ENCODE measurements around the gene PLCB1. TPM values are rescaled to one million over a fixed set of nuclear protein-coding genes. Genes with fewer than 3 reads are reported as not detected.

Gene PLCB1
- total RNA-seq, 1 experiment from 2014 or later, result 4.4 TPM

GRCh38 chr20:8249634-8250033 lies 117.6 kb downstream of the PLCB1 start:
- CTCF ChIA-PET, result no interaction called here
- intact Hi-C loops (cut with micrococcal nuclease), result no loop called here
- Histone ChIP-seq H3K9me2 (replicated peaks; ENCODE audit: low read length) (no peaks in the 10 kb centered on the region), H3K4me1 (ENCODE audit: insufficient read depth, low read length) (no peaks in the 10 kb centered on the region), H3K36me3 (ENCODE audit: low read depth, low read length) (no peaks in the 10 kb centered on the region), H3K4me3 (ENCODE audit: low read length) (no peak overlapping the region), H3F3A (ENCODE audit: low read length, unreplicated experiment) (no peaks in the 10 kb centered on the region), H3K27me3 (ENCODE audit: low read length) (peaks cover 24% of the 10 kb centered on the region), H3K4me2 (ENCODE audit: low read length) (no peak overlapping the region), H3K27ac (ENCODE audit: low read length) (no peak overlapping the region), H4K20me1 (ENCODE audit: low read length) (no peaks in the 10 kb centered on the region), H3K9me3 (ENCODE audit: low read length) (no peaks in the 10 kb centered on the region), H3K9ac (ENCODE audit: low read length) (no peak overlapping the region), H3K79me2 (ENCODE audit: low read length) (no peaks in the 10 kb centered on the region), H2AFZ (ENCODE audit: low read length) (no peak overlapping the region)
- POLR2A ChIA-PET (ENCODE audit: unreplicated experiment), result no interaction called here
- no TSS peak for BruUV-seq (replicated peaks)
- ATAC-seq (no peak), DNase-seq (no peak)
- TF ChIP-seq EZH2 (IDR thresholded peaks at IDR 0.05; ENCODE audit: low read length, unreplicated experiment), result no peak
- TF ChIP-seq EZH2phosphoT487 (IDR thresholded peaks at IDR 0.05; ENCODE audit: borderline replicate concordance, low read length), result no peak
- no peak for TF ChIP-seq CTCF (conservative IDR thresholded peaks at IDR 0.05; ENCODE audit: low read depth, low read length)

GRCh38 chr20:8250539-8251200 lies 118.6 kb downstream of the PLCB1 start:
- Histone ChIP-seq H3K4me3 (ENCODE audit: low read length) (no peak overlapping the region), H3K9ac (ENCODE audit: low read length) (no peak overlapping the region), H3K27me3 (ENCODE audit: low read length) (peaks cover 24% of the 10 kb centered on the region), H3K4me2 (ENCODE audit: low read length) (no peak overlapping the region), H3K9me2 (replicated peaks; ENCODE audit: low read length) (no peaks in the 10 kb centered on the region), H3F3A (ENCODE audit: low read length, unreplicated experiment) (no peaks in the 10 kb centered on the region), H3K4me1 (ENCODE audit: insufficient read depth, low read length) (no peaks in the 10 kb centered on the region), H3K79me2 (ENCODE audit: low read length) (no peaks in the 10 kb centered on the region), H3K9me3 (ENCODE audit: low read length) (no peaks in the 10 kb centered on the region), H2AFZ (ENCODE audit: low read length) (no peak overlapping the region), H4K20me1 (ENCODE audit: low read length) (no peaks in the 10 kb centered on the region), H3K36me3 (ENCODE audit: low read depth, low read length) (no peaks in the 10 kb centered on the region), H3K27ac (ENCODE audit: low read length) (no peak overlapping the region)
- no peak for TF ChIP-seq CTCF (conservative IDR thresholded peaks at IDR 0.05; ENCODE audit: low read depth, low read length)
- DNase-seq, result no peak
- no peak; the same call in 1 of the 2 replicates for ATAC-seq
- POLR2A ChIA-PET (ENCODE audit: unreplicated experiment), result no interaction called here
- BruUV-seq (replicated peaks), result no TSS peak
- CTCF ChIA-PET, result no interaction called here
- intact Hi-C loops (cut with micrococcal nuclease), result no loop called here

GRCh38 chr20:8251201-8251575 lies 119.1 kb downstream of the PLCB1 start:
- H3K36me3 ChIP-seq (ENCODE audit: low read depth, low read length), result no peaks in the 10 kb centered on the region
- H3K4me3 ChIP-seq (ENCODE audit: low read length), result no peak overlapping the region
- no peaks in the 10 kb centered on the region for H3F3A ChIP-seq (ENCODE audit: low read length, unreplicated experiment)
- no peaks in the 10 kb centered on the region for H3K4me1 ChIP-seq (ENCODE audit: insufficient read depth, low read length)
- TF ChIP-seq EZH2phosphoT487 (IDR thresholded peaks at IDR 0.05; ENCODE audit: borderline replicate concordance, low read length) (no peak), CTCF (conservative IDR thresholded peaks at IDR 0.05; ENCODE audit: low read depth, low read length) (no peak), EZH2 (IDR thresholded peaks at IDR 0.05; ENCODE audit: low read length, unreplicated experiment) (no peak)
- no peaks in the 10 kb centered on the region for H3K9me2 ChIP-seq (replicated peaks; ENCODE audit: low read length)
- ChIA-PET POLR2A (ENCODE audit: unreplicated experiment) (no interaction called here), CTCF (no interaction called here)
- intact Hi-C loops (cut with micrococcal nuclease), result no loop called here
- no peaks in the 10 kb centered on the region for H3K79me2 ChIP-seq (ENCODE audit: low read length)
- no peaks in the 10 kb centered on the region for H3K9me3 ChIP-seq (ENCODE audit: low read length)
- no peak overlapping the region for H3K9ac ChIP-seq (ENCODE audit: low read length)
- H3K27me3 ChIP-seq (ENCODE audit: low read length), result peaks cover 24% of the 10 kb centered on the region
- no peak overlapping the region for H3K4me2 ChIP-seq (ENCODE audit: low read length)
- no peak for ATAC-seq
- H3K27ac ChIP-seq (ENCODE audit: low read length), result no peak overlapping the region
- DNase-seq, result no peak
- no peaks in the 10 kb centered on the region for H4K20me1 ChIP-seq (ENCODE audit: low read length)
- H2AFZ ChIP-seq (ENCODE audit: low read length), result no peak overlapping the region
- no TSS peak for BruUV-seq (replicated peaks)

All from PC-3 (cell line).